HepG2 (cell line): ENCODE results near the gene DPYD. TPM values are rescaled to one million over a fixed set of nuclear protein-coding genes. Genes with fewer than 3 reads are reported as not detected.

Experiments used
- ATAC-seq: fragments of 200-7000 bp; cut with Tn5 transposase; 3 replicates; pipeline ENCODE4 v1.9.1; 2020; ENCODE audit warnings: mild to moderate bottlenecking, moderate library complexity
- BruUV-seq: library from RNA; stranded (reverse); fragments of 400-500 nt; replicated peaks from 2 replicates; lab custom pipeline; 2021; lab: Mats Ljungman, UMichigan
- CTCF ChIA-PET: fragments of 300-600 bp; formaldehyde crosslinking; extraction: SDS; loops from one replicate; lab custom pipeline; 2021; ENCODE audit warnings: low total read pairs, inconsistent platforms, low intra/inter-chr PET ratio; lab: Yijun Ruan, JAX
- POLR2A ChIA-PET: fragments of 350-600 bp; sonication (Branson Sonifier 250); formaldehyde crosslinking; loops from one replicate; lab custom pipeline; 2020; ENCODE audit warnings: antibody characterized with exemption, inconsistent platforms; lab: Yijun Ruan, JAX
- DNase-seq: peaks from one replicate; pipeline ENCODE4 v3.0.0-alpha.2; 2015; ENCODE audit warnings: low spot score
- FAIRE-seq: peaks from 3 replicates; lab custom pipeline; 2011; peaks lifted over from hg19 to GRCh38; lab: Jason Lieb, UNC
- H2AFZ ChIP-seq: one replicate; pipeline ENCODE4 v1.6.1; 2011; ENCODE audit warnings: low read length, inconsistent platforms
- H3K27ac ChIP-seq: fragments of 300-600 bp; 3 replicates; pipeline ENCODE4 v1.8.0; 2011; ENCODE audit warnings: mixed run types, mild to moderate bottlenecking, mixed read lengths, low read length, inconsistent platforms; ENCODE audit not compliant: insufficient read depth; ENCODE audit errors: extremely low read length
- H3K27me3 ChIP-seq, 2 experiments: fragments of 200-600 bp in 1 of 2; 2 replicates in 1 of 2; 3 replicates in 1 of 2; pipeline versions ENCODE4 v1.6.0 to v1.8.0; 2011; ENCODE audit warnings: low read length in 2 of 2, mild to moderate bottlenecking in 2 of 2, moderate library complexity in 2 of 2, inconsistent platforms in 1 of 2; ENCODE audit not compliant: insufficient read depth in 2 of 2, control insufficient read depth in 1 of 2
- H3K36me3 ChIP-seq, 2 experiments: fragments of 200-600 bp in 1 of 2; replicated peaks in 1 of 2; 2 replicates in 1 of 2; 3 replicates in 1 of 2; pipeline versions ENCODE4 v1.5.1 to v1.8.0; 2011; ENCODE audit warnings: low read length in 2 of 2, inconsistent platforms in 1 of 2; ENCODE audit not compliant: insufficient read depth in 2 of 2, control insufficient read depth in 1 of 2
- H3K4me1 ChIP-seq: 2 replicates; pipeline ENCODE4 v1.5.1; 2012; ENCODE audit warnings: low read length, inconsistent platforms; ENCODE audit not compliant: insufficient read depth
- H3K4me2 ChIP-seq: 2 replicates; pipeline ENCODE4 v1.6.0; 2011; ENCODE audit warnings: low read depth, low read length, inconsistent platforms
- H3K4me3 ChIP-seq, 3 experiments: fragments of 200-600 bp in 1 of 3; sonication (generic), shearing (Covaris generic) in 1 of 3; replicated peaks in 1 of 3; 2 replicates each; pipeline ENCODE4 v1.5.1; 2011 to 2016; ENCODE audit warnings: low read length in 3 of 3, inconsistent platforms in 2 of 3, low read depth in 2 of 3, mild to moderate bottlenecking in 2 of 3, control low read depth in 1 of 3, mixed read lengths in 1 of 3; ENCODE audit not compliant: insufficient read depth in 1 of 3
- H3K79me2 ChIP-seq: one replicate; pipeline ENCODE4 v1.6.1; 2011; ENCODE audit warnings: low read length, inconsistent platforms; ENCODE audit not compliant: insufficient read depth
- H3K9ac ChIP-seq: 2 replicates; pipeline ENCODE4 v1.6.0; 2011; ENCODE audit warnings: mild to moderate bottlenecking, low read depth, low read length, inconsistent platforms; ENCODE audit not compliant: insufficient read depth
- H3K9me3 ChIP-seq: 2 replicates; pipeline ENCODE4 v1.5.1; 2012; ENCODE audit warnings: mild to moderate bottlenecking, low read length
- H4K20me1 ChIP-seq: 2 replicates; pipeline ENCODE4 v1.6.0; 2011; ENCODE audit warnings: inconsistent platforms, mild to moderate bottlenecking, low read length, moderate library complexity; ENCODE audit not compliant: insufficient read depth
- CBFB ChIP-seq: sonication (generic); formaldehyde crosslinking; IDR thresholded peaks from 2 replicates; pipeline ENCODE4 v1.4.0; 2020; ENCODE audit warnings: missing genetic modification reagents
- JDP2 ChIP-seq: sonication (generic); formaldehyde crosslinking; IDR thresholded peaks from 2 replicates; pipeline ENCODE4 v1.8.1; 2022; ENCODE audit warnings: missing genetic modification reagents, borderline replicate concordance
- NR2F6 ChIP-seq, 2 experiments: IDR thresholded peaks; 2 replicates each; pipeline ENCODE4 v1.6.1; 2016; ENCODE audit warnings: antibody characterized with exemption in 1 of 2, mild to moderate bottlenecking in 1 of 2
- TBX3 ChIP-seq: fragments of 450-650 bp; IDR thresholded peaks from 2 replicates; pipeline ENCODE4 v1.6.1; 2017; ENCODE audit warnings: antibody characterized with exemption, mild to moderate bottlenecking, inconsistent platforms, borderline replicate concordance
- ZNF10 ChIP-seq: sonication (generic); formaldehyde crosslinking; IDR thresholded peaks from 2 replicates; pipeline ENCODE4 v1.4.0; 2020; ENCODE audit warnings: mild to moderate bottlenecking, low read depth, missing genetic modification reagents, borderline replicate concordance
- ZNF296 ChIP-seq: sonication (generic); formaldehyde crosslinking; conservative IDR thresholded peaks from 2 replicates; pipeline ENCODE4 v1.5.0; 2020; ENCODE audit warnings: mild to moderate bottlenecking, missing genetic modification reagents
- ZNF513 ChIP-seq: sonication (generic); formaldehyde crosslinking; conservative IDR thresholded peaks from 2 replicates; pipeline ENCODE4 v1.5.0; 2020; ENCODE audit warnings: missing genetic modification reagents
- ZNF615 ChIP-seq: sonication (generic); formaldehyde crosslinking; IDR thresholded peaks from 2 replicates; pipeline ENCODE4 v1.5.0; 2020; ENCODE audit warnings: mild to moderate bottlenecking, missing genetic modification reagents, borderline replicate concordance
- ZNF720 ChIP-seq: sonication (generic); formaldehyde crosslinking; IDR thresholded peaks from 2 replicates; pipeline ENCODE4 v1.4.0; 2020; ENCODE audit warnings: missing genetic modification reagents
- ZNF775 ChIP-seq: sonication (generic); formaldehyde crosslinking; IDR thresholded peaks from 2 replicates; pipeline ENCODE4 v1.4.0; 2020; ENCODE audit warnings: missing genetic modification reagents, mild to moderate bottlenecking, moderate library complexity, borderline replicate concordance
- ZSCAN25 ChIP-seq: sonication (generic); formaldehyde crosslinking; IDR thresholded peaks from 2 replicates; pipeline ENCODE4 v1.8.0; 2022; ENCODE audit warnings: mild to moderate bottlenecking, missing genetic modification reagents
- WGBS: methylation state at CpG from one replicate; pipeline ENCODE4 v1.1.6; 2017; ENCODE audit warnings: low lambda C conversion rate; 5-methylcytosine and 5-hydroxymethylcytosine counted together
- in situ Hi-C: cut with HindIII; loops from 2 replicates; pipeline ENCODE4 v1.10.0; 2017; ENCODE audit warnings: low pct_unique_long_range_greater_than_20kb; ENCODE audit not compliant: extremely low pct_ligation_motif_present
- intact Hi-C: fragments of 100-400 bp; cut with micrococcal nuclease; formaldehyde crosslinking; loops from one replicate; pipeline ENCODE4 v1.10.0; 2022; ENCODE audit not compliant: unreplicated experiment
- polyA plus RNA-seq, 8 experiments: library from polyadenylated mRNA; depleted of rRNA in 3 of 8; stranded (reverse) in 7 of 8; unstranded in 1 of 8; fragments of >200 nt; fragmentation: Illumina TruSeq in 4 of 8; extraction: Trizol in 4 of 8; gene quantifications; 2 replicates each; pipeline versions ENCODE4 v1.2.1 to v1.2.3, GENCODE V29; 2011 to 2016; ENCODE audit warnings: low read depth in 4 of 8, missing spikeins in 1 of 8, mixed read lengths in 1 of 8; ENCODE audit not compliant: insufficient read depth in 1 of 8
- total RNA-seq, 5 experiments: library from RNA; depleted of rRNA; stranded (reverse); fragments of >200 nt; fragmentation: Illumina TruSeq; extraction: Trizol; gene quantifications; 2 replicates each; pipeline ENCODE4 v1.2.3, GENCODE V29; 2016; ENCODE audit warnings: low read depth in 1 of 5
- TF ChIP-seq, protein P1 (sequence below): sonication (generic); formaldehyde crosslinking; conservative IDR thresholded peaks from 2 replicates; pipeline ENCODE4 v1.4.0; 2020; ENCODE audit warnings: missing genetic modification reagents

Gene DPYD
- total and polyA plus RNA-seq, 2 of the 13 experiments (the other 11 are each of a cell fraction or from before 2014, with no cell fraction given) = 1.3 to 3.4 TPM

DNA sequence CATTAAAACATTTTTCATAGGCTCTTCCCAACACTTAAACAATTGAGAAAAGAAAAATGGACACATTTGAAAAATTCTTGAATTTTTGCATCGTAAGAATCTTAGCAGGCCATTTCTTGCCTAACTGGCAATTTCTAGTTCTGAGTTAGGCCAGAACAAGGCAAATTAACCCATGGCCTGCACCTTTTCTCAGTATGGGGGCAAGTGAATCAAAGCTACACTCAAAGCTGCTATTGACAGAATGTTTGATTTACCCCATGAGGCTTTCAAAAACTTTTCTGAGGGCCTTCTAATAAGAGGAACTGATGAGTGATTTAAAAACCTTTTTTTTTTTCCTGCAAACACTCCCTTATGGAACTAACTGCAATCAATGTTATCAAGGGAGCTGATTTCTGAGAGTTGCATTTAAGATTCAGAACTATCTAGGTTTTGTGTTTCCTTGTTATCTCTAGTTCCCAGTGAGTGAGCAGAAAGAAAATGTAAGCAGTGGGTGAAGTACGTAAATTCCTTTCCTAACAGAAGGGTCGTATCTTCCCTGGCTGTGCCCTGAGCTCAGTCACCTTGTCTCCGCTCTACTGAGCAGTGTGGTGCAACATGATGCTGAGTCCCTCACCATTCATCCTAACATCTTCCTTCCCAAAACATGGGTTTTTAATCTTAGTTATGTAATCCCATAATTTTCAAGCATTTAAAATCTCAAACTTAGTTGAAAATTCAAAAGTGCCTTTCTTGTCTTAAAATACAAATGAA, 353.7 kb downstream of the DPYD start:
- no peak for TF ChIP-seq ZNF10 (CRISPR knock-in tag)
- no peak for TF ChIP-seq ZSCAN25 (CRISPR knock-in tag)
- TF ChIP-seq CBFB (CRISPR knock-in tag) = no peak
- TF ChIP-seq, protein P1, sequence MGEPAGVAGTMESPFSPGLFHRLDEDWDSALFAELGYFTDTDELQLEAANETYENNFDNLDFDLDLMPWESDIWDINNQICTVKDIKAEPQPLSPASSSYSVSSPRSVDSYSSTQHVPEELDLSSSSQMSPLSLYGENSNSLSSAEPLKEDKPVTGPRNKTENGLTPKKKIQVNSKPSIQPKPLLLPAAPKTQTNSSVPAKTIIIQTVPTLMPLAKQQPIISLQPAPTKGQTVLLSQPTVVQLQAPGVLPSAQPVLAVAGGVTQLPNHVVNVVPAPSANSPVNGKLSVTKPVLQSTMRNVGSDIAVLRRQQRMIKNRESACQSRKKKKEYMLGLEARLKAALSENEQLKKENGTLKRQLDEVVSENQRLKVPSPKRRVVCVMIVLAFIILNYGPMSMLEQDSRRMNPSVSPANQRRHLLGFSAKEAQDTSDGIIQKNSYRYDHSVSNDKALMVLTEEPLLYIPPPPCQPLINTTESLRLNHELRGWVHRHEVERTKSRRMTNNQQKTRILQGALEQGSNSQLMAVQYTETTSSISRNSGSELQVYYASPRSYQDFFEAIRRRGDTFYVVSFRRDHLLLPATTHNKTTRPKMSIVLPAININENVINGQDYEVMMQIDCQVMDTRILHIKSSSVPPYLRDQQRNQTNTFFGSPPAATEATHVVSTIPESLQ = no peak
- TF ChIP-seq ZNF720 (CRISPR knock-in tag) = no peak
- TF ChIP-seq ZNF296 (CRISPR knock-in tag) = no peak
- TF ChIP-seq NR2F6 (IDR thresholded peaks at IDR 0.05) = no peak
- TF ChIP-seq NR2F6 (CRISPR knock-in tag; IDR thresholded peaks at IDR 0.05) = no peak
- no peak for TF ChIP-seq TBX3
- TF ChIP-seq ZNF615 (CRISPR knock-in tag) = no peak
- TF ChIP-seq ZNF775 (CRISPR knock-in tag) = no peak
- no peak for TF ChIP-seq JDP2
- no peak for TF ChIP-seq ZNF513
- CTCF ChIA-PET = no interaction called here
- no peaks in the 10 kb centered on the region for H3K4me1 ChIP-seq

More for the DNA sequence above, 353.7 kb downstream of the DPYD start:
- POLR2A ChIA-PET = no interaction called here
- WGBS = 89% methylated on average over 4 of the region's 4 CpGs
- no peaks in the 10 kb centered on the region for H3K79me2 ChIP-seq
- intact Hi-C loops (no loop called here), in situ Hi-C loops (no loop called here)
- H3K27me3 ChIP-seq = no peaks in the 10 kb centered on the region
- no peak overlapping the region for H3K27ac ChIP-seq
- no peak overlapping the region for H2AFZ ChIP-seq
- H3K36me3 ChIP-seq = no peaks in the 10 kb centered on the region
- H4K20me1 ChIP-seq = no peaks in the 10 kb centered on the region
- ATAC-seq = no peak
- DNase-seq = no peak
- no peak overlapping the region for H3K9ac ChIP-seq
- no peak overlapping the region for H3K4me3 ChIP-seq
- no TSS peak for BruUV-seq
- H3K9me3 ChIP-seq = no peaks in the 10 kb centered on the region
- no peak overlapping the region for H3K4me2 ChIP-seq
- FAIRE-seq = no peak
